Activated T-helper 1 cell treated with Interleukin-2 at 50 U/mL for 16 hours (primary cell): Measurements from ENCODE around the gene ME2.
"Not testable (repeated sequence)": the region's sequence is repeated elsewhere in the genome, so short reads cannot be mapped to it uniquely, and the experiment has no call there.

ENCODE experiments used
- DNase-seq: peaks from one replicate; pipeline ENCODE4 v3.0.0-alpha.2; 2020; ENCODE audit warnings: low read depth

The ME2 gene

GRCh38 chr18:50878345-50879301 is at the start of gene ME2:
ME2 (plus strand) TSS chr18:50879118; CDS start chr18:50895821, 16,703 bp downstream.
- peak; percentile 84 for DNase-seq

- no peak for DNase-seq
Observed at GRCh38 chr18:50829644-50830043, 49.3 kb upstream of the ME2 start.

- DNase-seq = no peak
Observed at GRCh38 chr18:50830544-50830943, 48.4 kb upstream of the ME2 start.

- DNase-seq = no peak
Observed at GRCh38 chr18:50832754-50833153, 46.2 kb upstream of the ME2 start.

- DNase-seq = not testable (repeated sequence)
Observed at GRCh38 chr18:50833496-50833895, 45.4 kb upstream of the ME2 start.

- DNase-seq = no peak
Observed at GRCh38 chr18:50836521-50836957, 42.4 kb upstream of the ME2 start.

- no peak for DNase-seq
Observed at GRCh38 chr18:50839341-50839740, 39.6 kb upstream of the ME2 start.

- DNase-seq = no peak
Observed at GRCh38 chr18:50839996-50840395, 38.9 kb upstream of the ME2 start.

GRCh38 chr18:50842846-50843245 is 36.1 kb upstream of the ME2 start:
- no peak for DNase-seq

GRCh38 chr18:50844554-50844953 is 34.4 kb upstream of the ME2 start:
- no peak for DNase-seq

- DNase-seq = no peak
Observed at GRCh38 chr18:50844960-50845359, 34.0 kb upstream of the ME2 start.

- DNase-seq = no peak
Observed at GRCh38 chr18:50847192-50847591, 31.7 kb upstream of the ME2 start.

- DNase-seq = no peak
Observed at GRCh38 chr18:50848061-50848551, 30.8 kb upstream of the ME2 start.

- no peak for DNase-seq
Observed at GRCh38 chr18:50848991-50849390, 29.9 kb upstream of the ME2 start.

GRCh38 chr18:50849419-50849821 is 29.5 kb upstream of the ME2 start:
- DNase-seq = no peak

- no peak for DNase-seq
Observed at GRCh38 chr18:50850307-50851065, 28.4 kb upstream of the ME2 start.

GRCh38 chr18:50853863-50854271 is 25.1 kb upstream of the ME2 start:
- DNase-seq = no peak

- DNase-seq = no peak
Observed at GRCh38 chr18:50855976-50856757, 22.8 kb upstream of the ME2 start.

- DNase-seq = not testable (repeated sequence)
Observed at GRCh38 chr18:50857166-50857565, 21.8 kb upstream of the ME2 start.

- DNase-seq = no peak
Observed at GRCh38 chr18:50857694-50858093, 21.2 kb upstream of the ME2 start.

- no peak for DNase-seq
Observed at GRCh38 chr18:50859793-50860555, 18.9 kb upstream of the ME2 start.
